Activated CD4-positive, alpha-beta memory T cell treated with anti-CD3 and anti-CD28 coated beads for 36 hours (primary cell): ENCODE results near the gene TAF1B. TPM values are rescaled to one million over a fixed set of nuclear protein-coding genes. Genes with fewer than 3 reads are reported as not detected.
A peak's percentile ranks its signal among the peaks of the same experiment; 100 is the strongest.

Experiments used
- CTCF ChIA-PET: fragments of 350-600 bp; sonication (Branson Sonifier 250); formaldehyde crosslinking; loops from one replicate; lab custom pipeline; 2021; ENCODE audit warnings: antibody characterized with exemption, inconsistent platforms; lab: Charles Lee
- POLR2A ChIA-PET: fragments of 350-600 bp; sonication (Branson Sonifier 250); formaldehyde crosslinking; loops from one replicate; lab custom pipeline; 2021; ENCODE audit warnings: antibody characterized with exemption; lab: Charles Lee
- DNase-seq: peaks from one replicate; pipeline ENCODE4 v3.0.0-alpha.2; 2020
- H3K27ac Mint-ChIP-seq: one replicate; pipeline ENCODE4 v1.8.0; 2021; ENCODE audit warnings: mixed read lengths
- H3K27me3 Mint-ChIP-seq: one replicate; pipeline ENCODE4 v1.8.0; 2021; ENCODE audit warnings: mixed read lengths
- H3K36me3 Mint-ChIP-seq: one replicate; pipeline ENCODE4 v1.8.0; 2021; ENCODE audit warnings: mixed read lengths
- H3K4me1 Mint-ChIP-seq: one replicate; pipeline ENCODE4 v1.8.0; 2021; ENCODE audit warnings: low read depth, mixed read lengths
- H3K4me3 Mint-ChIP-seq: one replicate; pipeline ENCODE4 v1.8.0; 2021; ENCODE audit warnings: mild to moderate bottlenecking, mixed read lengths
- H3K9me3 Mint-ChIP-seq: one replicate; pipeline ENCODE4 v1.8.0; 2021; ENCODE audit warnings: mixed read lengths
- intact Hi-C: fragments of 100-400 bp; cut with micrococcal nuclease; formaldehyde crosslinking; loops from one replicate; pipeline ENCODE4 v1.15.1; 2023
- total RNA-seq, 2 experiments: library from RNA; stranded (reverse); gene quantifications; one replicate each; pipeline ENCODE4 v1.2.3, GENCODE V29; 2021

The TAF1B gene
- 10 to 100 TPM; 32.6 TPM for total RNA-seq

GRCh38 chr2:9843229-9844035, at the start of gene TAF1B:
Gene TAF1B (plus strand): TSS chr2:9843474. CDS start chr2:9843542, 68 bp downstream.
- H3K27me3 Mint-ChIP-seq: no peaks in the 10 kb centered on the region
- H3K27ac Mint-ChIP-seq: peak within 1 kb of the TSS; percentile 89
- H3K4me1 Mint-ChIP-seq: peaks cover 42% of the 10 kb centered on the region
- H3K4me3 Mint-ChIP-seq: peak within 1 kb of the TSS; percentile 91
- H3K9me3 Mint-ChIP-seq: no peaks in the 10 kb centered on the region
- CTCF ChIA-PET: interaction anchor here (0.9 to 4.1 kb wide), 7 partner anchors 9 to 206 kb away, joined by 3 to 33 read pairs (median 4); no protein-coding TSS in a partner anchor
- peaks cover 23% of the 10 kb centered on the region for H3K36me3 Mint-ChIP-seq
- intact Hi-C loops: loop anchor here (1.0 to 5.0 kb wide), 8 partner anchors 54 to 279 kb away; partner anchors contain the start of genes GRHL1, KLF11 and RRM2
- peak; percentile 92 for DNase-seq
- POLR2A ChIA-PET: interaction anchor here (0.6 to 2.5 kb wide), 19 partner anchors 9 to 461 kb away, joined by 3 to 13 read pairs (median 4); partner anchors contain the start of genes ADAM17, KLF11 and YWHAQ

GRCh38 chr2:9793918-9794717, 49.2 kb upstream of the TAF1B start:
- H3K27me3 Mint-ChIP-seq: no peaks in the 10 kb centered on the region
- CTCF ChIA-PET: interaction anchor here (0.7 to 1.6 kb wide), 5 partner anchors 12 to 190 kb away, joined by 3 to 6 read pairs (median 3); no protein-coding TSS in a partner anchor
- peaks cover 4% of the 10 kb centered on the region for H3K9me3 Mint-ChIP-seq
- intact Hi-C loops: no loop called here
- POLR2A ChIA-PET: no interaction called here
- no peak for DNase-seq
- H3K27ac Mint-ChIP-seq: no peak overlapping the region
- peaks cover 10% of the 10 kb centered on the region for H3K4me1 Mint-ChIP-seq
- no peak overlapping the region for H3K4me3 Mint-ChIP-seq
- no peaks in the 10 kb centered on the region for H3K36me3 Mint-ChIP-seq

GRCh38 chr2:9795071-9795470, 48.2 kb upstream of the TAF1B start:
- Mint-ChIP-seq H3K27me3 (no peaks in the 10 kb centered on the region), H3K4me1 (peaks cover 19% of the 10 kb centered on the region), H3K36me3 (no peaks in the 10 kb centered on the region), H3K27ac (no peak overlapping the region), H3K4me3 (no peak overlapping the region), H3K9me3 (peaks cover 3% of the 10 kb centered on the region)
- intact Hi-C loops: loop anchor here (5.0 kb wide), 1 partner anchor 653 kb away; no protein-coding TSS in a partner anchor
- ChIA-PET POLR2A (no interaction called here), CTCF (interaction anchor here (1.1 to 1.6 kb wide), 4 partner anchors 13 to 189 kb away, joined by 3 to 6 read pairs (median 4); no protein-coding TSS in a partner anchor)
- no peak for DNase-seq

GRCh38 chr2:9796056-9797010, 46.9 kb upstream of the TAF1B start:
- Mint-ChIP-seq H3K36me3 (no peaks in the 10 kb centered on the region), H3K27me3 (no peaks in the 10 kb centered on the region), H3K9me3 (peaks cover 3% of the 10 kb centered on the region), H3K27ac (no peak overlapping the region), H3K4me1 (peaks cover 32% of the 10 kb centered on the region), H3K4me3 (no peak overlapping the region)
- ChIA-PET CTCF (interaction anchor here (0.9 to 8.9 kb wide), 5 partner anchors 17 to 639 kb away, joined by 3 to 92 read pairs (median 4); no protein-coding TSS in a partner anchor), POLR2A (no interaction called here)
- DNase-seq: no peak
- intact Hi-C loops: loop anchor here (5.0 kb wide), 1 partner anchor 654 kb away; no protein-coding TSS in a partner anchor

GRCh38 chr2:9797086-9797485, 46.2 kb upstream of the TAF1B start:
- H3K27ac Mint-ChIP-seq: no peak overlapping the region
- intact Hi-C loops: loop anchor here (5.0 kb wide), 1 partner anchor 655 kb away; no protein-coding TSS in a partner anchor
- peaks cover 3% of the 10 kb centered on the region for H3K9me3 Mint-ChIP-seq
- H3K4me1 Mint-ChIP-seq: peaks cover 39% of the 10 kb centered on the region
- H3K4me3 Mint-ChIP-seq: no peak overlapping the region
- H3K27me3 Mint-ChIP-seq: no peaks in the 10 kb centered on the region
- ChIA-PET POLR2A (no interaction called here), CTCF (interaction anchor here (1.0 to 8.9 kb wide), 5 partner anchors 14 to 638 kb away, joined by 3 to 92 read pairs (median 3); no protein-coding TSS in a partner anchor)
- H3K36me3 Mint-ChIP-seq: no peaks in the 10 kb centered on the region
- DNase-seq: no peak

GRCh38 chr2:9797681-9798556, 45.4 kb upstream of the TAF1B start:
- Mint-ChIP-seq H3K4me3 (no peak overlapping the region), H3K4me1 (peaks cover 39% of the 10 kb centered on the region), H3K9me3 (peaks cover 3% of the 10 kb centered on the region), H3K27me3 (no peaks in the 10 kb centered on the region), H3K36me3 (no peaks in the 10 kb centered on the region), H3K27ac (no peak overlapping the region)
- no peak for DNase-seq
- CTCF ChIA-PET: interaction anchor here (1.0 to 8.9 kb wide), 6 partner anchors 15 to 637 kb away, joined by 3 to 92 read pairs (median 3); no protein-coding TSS in a partner anchor
- intact Hi-C loops: loop anchor here (5.0 kb wide), 1 partner anchor 656 kb away; no protein-coding TSS in a partner anchor
- POLR2A ChIA-PET: no interaction called here

- DNase-seq: peak; percentile 27
- Mint-ChIP-seq H3K4me3 (no peak overlapping the region), H3K4me1 (peaks cover 35% of the 10 kb centered on the region), H3K36me3 (no peaks in the 10 kb centered on the region), H3K9me3 (no peaks in the 10 kb centered on the region), H3K27me3 (no peaks in the 10 kb centered on the region), H3K27ac (no peak overlapping the region)
- CTCF ChIA-PET: interaction anchor here (0.5 to 8.9 kb wide), 51 partner anchors 11 to 655 kb away, joined by 3 to 92 read pairs (median 4); partner anchors contain the start of genes ADAM17, KLF11 and TAF1B
- intact Hi-C loops: loop anchor here (1.0 to 5.0 kb wide), 3 partner anchors 17 to 657 kb away; no protein-coding TSS in a partner anchor
- POLR2A ChIA-PET: interaction anchor here (0.8 to 2.4 kb wide), 4 partner anchors 17 to 248 kb away, joined by 3 to 7 read pairs (median 4); partner anchors contain the start of gene ADAM17
Measured at GRCh38 chr2:9799011-9799596, 44.2 kb upstream of the TAF1B start.

GRCh38 chr2:9799729-9800632, 43.3 kb upstream of the TAF1B start:
- Mint-ChIP-seq H3K9me3 (no peaks in the 10 kb centered on the region), H3K27me3 (no peaks in the 10 kb centered on the region), H3K36me3 (no peaks in the 10 kb centered on the region), H3K27ac (peak overlapping the region; percentile 36), H3K4me1 (peaks cover 35% of the 10 kb centered on the region), H3K4me3 (no peak overlapping the region)
- ChIA-PET POLR2A (interaction anchor here (0.5 to 2.4 kb wide), 8 partner anchors 13 to 247 kb away, joined by 3 to 12 read pairs (median 3); partner anchors contain the start of genes ADAM17 and TAF1B), CTCF (interaction anchor here (0.5 to 8.9 kb wide), 57 partner anchors 12 to 657 kb away, joined by 3 to 92 read pairs (median 4); partner anchors contain the start of genes KLF11 and TAF1B)
- peak; percentile 94 for DNase-seq
- intact Hi-C loops: loop anchor here (1.0 to 5.0 kb wide), 3 partner anchors 18 to 658 kb away; no protein-coding TSS in a partner anchor

GRCh38 chr2:9800639-9800974, 42.7 kb upstream of the TAF1B start:
- Mint-ChIP-seq H3K4me3 (no peak overlapping the region), H3K27ac (no peak overlapping the region), H3K4me1 (peaks cover 35% of the 10 kb centered on the region), H3K36me3 (no peaks in the 10 kb centered on the region), H3K9me3 (no peaks in the 10 kb centered on the region), H3K27me3 (no peaks in the 10 kb centered on the region)
- CTCF ChIA-PET: interaction anchor here (0.6 to 8.9 kb wide), 27 partner anchors 12 to 659 kb away, joined by 3 to 92 read pairs (median 5); partner anchors contain the start of genes KLF11 and TAF1B
- POLR2A ChIA-PET: interaction anchor here (0.9 to 2.4 kb wide), 5 partner anchors 12 to 245 kb away, joined by 3 to 12 read pairs (median 3); partner anchors contain the start of genes ADAM17 and TAF1B
- intact Hi-C loops: no loop called here
- no peak for DNase-seq
